Smooth muscle cell of the brain vasculature (primary cell): Measurements from ENCODE around the gene SYCE3.
A peak's percentile ranks its signal among the peaks of the same experiment; 100 is the strongest.

ENCODE experiments used
- DNase-seq: peaks from one replicate; pipeline ENCODE4 v3.0.0-alpha.2; 2012; ENCODE audit warnings: low read depth, low spot score

Gene SYCE3

GRCh38 chr22:50531546-50531961 lies 31.2 kb downstream of the SYCE3 start:
- DNase-seq = no peak

- DNase-seq = no peak
Measured at GRCh38 chr22:50530877-50531545, 31.7 kb downstream of the SYCE3 start.

GRCh38 chr22:50530580-50530876 lies 32.2 kb downstream of the SYCE3 start:
- DNase-seq = no peak

GRCh38 chr22:50529897-50530579 lies 32.7 kb downstream of the SYCE3 start, which contains the start of gene TYMP:
Gene TYMP (minus strand): TSS chr22:50530012. CDS start chr22:50529709, 303 bp downstream.
- no peak for DNase-seq

- no peak for DNase-seq
Measured at GRCh38 chr22:50529416-50529896, 33.3 kb downstream of the SYCE3 start.

GRCh38 chr22:50528682-50529415 lies 33.9 kb downstream of the SYCE3 start:
- no peak for DNase-seq

GRCh38 chr22:50527921-50528681 lies 34.6 kb downstream of the SYCE3 start:
- no peak for DNase-seq

- DNase-seq = no peak
Measured at GRCh38 chr22:50526834-50527801, 35.6 kb downstream of the SYCE3 start.

- no peak for DNase-seq
Measured at GRCh38 chr22:50526108-50526833, 36.4 kb downstream of the SYCE3 start.

- DNase-seq = no peak
Measured at GRCh38 chr22:50525858-50526107, 36.9 kb downstream of the SYCE3 start.

- DNase-seq = peak; percentile 90
Measured at GRCh38 chr22:50525104-50525857, 37.4 kb downstream of the SYCE3 start, which contains the start of gene SCO2. Gene SCO2 (minus strand): TSS chr22:50525598. CDS start chr22:50524411, 1,187 bp downstream.

- DNase-seq = no peak
Measured at GRCh38 chr22:50524676-50525103, 38.0 kb downstream of the SYCE3 start.

- DNase-seq = no peak
Measured at GRCh38 chr22:50523806-50524675, 38.7 kb downstream of the SYCE3 start.

- DNase-seq = no peak
Measured at GRCh38 chr22:50523458-50523805, 39.3 kb downstream of the SYCE3 start.

- DNase-seq = no peak
Measured at GRCh38 chr22:50522806-50523438, 39.8 kb downstream of the SYCE3 start.

GRCh38 chr22:50522208-50522805 lies 40.4 kb downstream of the SYCE3 start:
- DNase-seq = no peak

GRCh38 chr22:50521710-50522109 lies 41.0 kb downstream of the SYCE3 start:
- DNase-seq = no peak
